C4-2B (cell line): ENCODE results near the gene ATP1B3.

ENCODE experiments used
- H3K27ac ChIP-seq: fragments of 450-650 bp; 2 replicates; pipeline ENCODE4 v1.5.1; 2017
- CTCF ChIP-seq: fragments of 450-650 bp; conservative IDR thresholded peaks from 2 replicates; pipeline ENCODE4 v1.5.1; 2017; ENCODE audit warnings: mild to moderate bottlenecking
- ZFX ChIP-seq: fragments of 450-650 bp; IDR thresholded peaks from 2 replicates; pipeline ENCODE4 v1.6.1; 2017

ATP1B3 gene

GRCh38 chr3:141939759-141940158 lies 63.3 kb downstream of the ATP1B3 start:
- TF ChIP-seq CTCF, result no peak
- no peak for TF ChIP-seq ZFX
- peak overlapping the region; percentile 75 for H3K27ac ChIP-seq

GRCh38 chr3:141940194-141940776 lies 63.8 kb downstream of the ATP1B3 start:
- H3K27ac ChIP-seq, result peak overlapping the region; percentile 75
- TF ChIP-seq CTCF, result no peak
- no peak for TF ChIP-seq ZFX

- peak overlapping the region; percentile 75 for H3K27ac ChIP-seq
- TF ChIP-seq CTCF (no peak), ZFX (no peak)
These were observed 64.7 kb downstream of the ATP1B3 start for GRCh38 chr3:141941093-141941492.

GRCh38 chr3:141942006-141942405 lies 65.6 kb downstream of the ATP1B3 start:
- TF ChIP-seq ZFX, result no peak
- TF ChIP-seq CTCF, result no peak
- peak overlapping the region; percentile 75 for H3K27ac ChIP-seq

- TF ChIP-seq ZFX, result no peak
- no peak for TF ChIP-seq CTCF
- H3K27ac ChIP-seq, result no peak overlapping the region
These were observed 69.5 kb downstream of the ATP1B3 start for GRCh38 chr3:141945726-141946485.

- H3K27ac ChIP-seq, result no peak overlapping the region; the same call in 1 of the 2 replicates
- TF ChIP-seq CTCF (no peak), ZFX (no peak)
These were observed 73.0 kb downstream of the ATP1B3 start for GRCh38 chr3:141949399-141949798.

- TF ChIP-seq CTCF (no peak), ZFX (no peak)
- H3K27ac ChIP-seq, result peak overlapping the region; percentile 49
These were observed 73.5 kb downstream of the ATP1B3 start for GRCh38 chr3:141949972-141950371.
